Measurements from ENCODE around the gene GRK1. TPM values are rescaled to one million over a fixed set of nuclear protein-coding genes. Genes with fewer than 3 reads are reported as not detected.

GRK1 gene
- total RNA-seq, 2 donors from 2014 or later: 0.10 TPM; not detected in 1

DNA sequence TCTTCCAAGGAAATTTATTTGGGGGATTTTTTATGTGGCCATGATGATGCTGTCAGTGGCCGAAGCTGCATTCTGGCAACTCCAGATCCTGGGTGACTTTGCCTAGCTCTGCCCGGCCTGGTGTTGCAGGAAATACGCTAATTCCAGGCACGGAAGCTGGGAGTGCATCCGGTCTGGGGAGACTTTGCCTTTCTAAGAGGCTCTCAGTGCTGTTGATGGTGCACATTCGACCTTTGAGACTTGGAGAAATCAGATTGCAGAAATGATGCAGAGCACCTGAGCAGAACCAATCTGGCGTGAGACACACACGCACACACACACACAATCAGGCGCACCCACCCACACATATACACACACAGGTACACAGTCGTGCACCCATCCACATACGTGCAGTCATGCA, 86.2 kb downstream of the GRK1 start:
- DNase-seq: no peak
- H3K27me3 ChIP-seq: no peaks in the 10 kb centered on the region
- no peaks in the 10 kb centered on the region for H3K36me3 ChIP-seq
- no peak overlapping the region for H3K27ac ChIP-seq
- TF ChIP-seq, protein P1, sequence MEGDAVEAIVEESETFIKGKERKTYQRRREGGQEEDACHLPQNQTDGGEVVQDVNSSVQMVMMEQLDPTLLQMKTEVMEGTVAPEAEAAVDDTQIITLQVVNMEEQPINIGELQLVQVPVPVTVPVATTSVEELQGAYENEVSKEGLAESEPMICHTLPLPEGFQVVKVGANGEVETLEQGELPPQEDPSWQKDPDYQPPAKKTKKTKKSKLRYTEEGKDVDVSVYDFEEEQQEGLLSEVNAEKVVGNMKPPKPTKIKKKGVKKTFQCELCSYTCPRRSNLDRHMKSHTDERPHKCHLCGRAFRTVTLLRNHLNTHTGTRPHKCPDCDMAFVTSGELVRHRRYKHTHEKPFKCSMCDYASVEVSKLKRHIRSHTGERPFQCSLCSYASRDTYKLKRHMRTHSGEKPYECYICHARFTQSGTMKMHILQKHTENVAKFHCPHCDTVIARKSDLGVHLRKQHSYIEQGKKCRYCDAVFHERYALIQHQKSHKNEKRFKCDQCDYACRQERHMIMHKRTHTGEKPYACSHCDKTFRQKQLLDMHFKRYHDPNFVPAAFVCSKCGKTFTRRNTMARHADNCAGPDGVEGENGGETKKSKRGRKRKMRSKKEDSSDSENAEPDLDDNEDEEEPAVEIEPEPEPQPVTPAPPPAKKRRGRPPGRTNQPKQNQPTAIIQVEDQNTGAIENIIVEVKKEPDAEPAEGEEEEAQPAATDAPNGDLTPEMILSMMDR (IDR thresholded peaks at IDR 0.05): no peak
- no peaks in the 10 kb centered on the region for H3K4me1 ChIP-seq
- intact Hi-C loops (cut with DNase I): no loop called here
- H3K9ac ChIP-seq (ENCODE audit: low read depth in 2 of 2, low read length in 2 of 2): no peak overlapping the region
- H3K9me3 ChIP-seq: no peaks in the 10 kb centered on the region
- H3K4me3 ChIP-seq: no peak overlapping the region

DNA sequence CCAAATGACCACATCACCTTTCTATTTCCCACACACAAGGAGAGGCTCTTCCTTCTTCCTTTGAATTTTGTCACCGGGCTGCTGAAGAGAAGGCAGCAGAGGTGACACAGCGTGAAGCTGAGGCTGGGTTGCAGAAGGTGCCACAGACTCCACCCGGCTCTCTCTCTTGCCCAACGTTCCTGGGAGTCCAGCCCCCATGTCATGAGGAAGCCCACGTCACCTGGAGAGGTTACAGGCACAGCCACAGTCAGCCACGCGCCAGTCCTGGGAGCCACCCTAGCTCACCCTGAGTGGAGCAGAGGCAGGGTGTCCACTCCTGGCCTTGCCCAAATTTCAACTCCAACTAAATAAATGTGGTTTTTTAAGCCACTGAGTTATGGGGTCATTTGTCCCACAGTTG, 87.2 kb downstream of the GRK1 start:
- DNase-seq: no peak
- no peak overlapping the region for H3K27ac ChIP-seq
- no peaks in the 10 kb centered on the region for H3K36me3 ChIP-seq
- no peak overlapping the region for H3K4me3 ChIP-seq
- H3K9me3 ChIP-seq: no peaks in the 10 kb centered on the region
- H3K27me3 ChIP-seq: no peaks in the 10 kb centered on the region
- intact Hi-C loops (cut with DNase I): no loop called here
- TF ChIP-seq, protein P1 (IDR thresholded peaks at IDR 0.05): no peak
- no peaks in the 10 kb centered on the region for H3K4me1 ChIP-seq
- H3K9ac ChIP-seq (ENCODE audit: low read depth in 2 of 2, low read length in 2 of 2): no peak overlapping the region

DNA sequence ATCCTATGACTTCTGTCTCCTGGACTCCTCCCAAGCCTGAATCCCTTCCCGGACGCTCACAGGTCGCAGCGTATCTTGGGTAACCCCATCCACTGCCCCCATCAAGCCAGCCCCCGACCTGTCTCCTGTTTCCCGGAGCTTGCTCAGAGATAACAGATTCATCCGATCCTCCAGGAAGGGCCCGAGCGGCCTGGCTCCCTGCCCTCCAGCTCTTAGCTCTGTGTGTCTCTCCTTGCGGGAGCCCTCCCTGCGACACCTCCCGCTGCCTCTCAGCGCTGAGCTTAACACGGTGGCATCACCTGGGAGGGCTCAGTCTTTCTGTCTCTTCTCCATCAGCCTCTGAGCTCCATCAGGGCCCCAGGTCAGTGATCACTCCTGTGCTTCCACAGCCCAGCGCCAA, 87.7 kb downstream of the GRK1 start:
- intact Hi-C loops (cut with DNase I): no loop called here
- DNase-seq: no peak
- Histone ChIP-seq H3K9me3 (no peaks in the 10 kb centered on the region), H3K27ac (no peak overlapping the region), H3K4me3 (no peak overlapping the region), H3K36me3 (no peaks in the 10 kb centered on the region), H3K4me1 (no peaks in the 10 kb centered on the region), H3K27me3 (peaks cover 2% of the 10 kb centered on the region), H3K9ac (ENCODE audit: low read depth in 2 of 2, low read length in 2 of 2) (no peak overlapping the region)
- TF ChIP-seq, protein P1 (IDR thresholded peaks at IDR 0.05): no peak

DNA sequence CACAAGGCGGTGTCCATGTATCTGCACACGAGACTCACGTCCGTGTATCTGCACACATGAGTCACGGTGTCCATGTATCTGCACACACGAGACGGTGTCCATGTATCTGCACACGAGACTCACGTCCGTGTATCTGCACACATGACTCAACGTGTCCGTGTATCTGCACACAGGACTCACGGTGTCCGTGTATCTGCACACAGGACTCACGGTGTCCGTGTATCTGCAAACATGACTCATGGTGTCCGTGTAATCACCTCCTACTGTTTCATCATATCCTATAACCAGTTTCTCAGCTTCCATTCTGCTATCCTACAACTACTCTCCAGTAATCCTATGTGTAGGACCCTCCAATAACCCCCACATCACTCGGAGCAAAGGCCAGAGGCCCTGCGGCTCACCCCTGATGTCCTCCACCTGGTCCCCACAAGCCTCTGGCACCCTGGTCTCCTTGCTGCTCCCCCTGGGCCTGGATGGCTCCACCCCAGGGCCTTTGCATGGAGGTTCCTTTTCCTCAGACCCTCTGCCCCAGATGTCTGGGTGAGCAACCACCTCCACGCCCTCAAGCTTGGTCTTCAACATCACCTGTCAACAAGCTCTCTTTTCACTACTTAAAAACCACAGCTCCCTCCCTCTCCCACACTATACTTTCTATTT, 89.5 kb downstream of the GRK1 start:
- TF ChIP-seq, protein P1 (IDR thresholded peaks at IDR 0.05): no peak
- intact Hi-C loops (cut with DNase I): no loop called here
- H3K4me3 ChIP-seq: no peak overlapping the region
- no peak overlapping the region for H3K27ac ChIP-seq
- no peak overlapping the region for H3K9ac ChIP-seq (ENCODE audit: low read depth in 2 of 2, low read length in 2 of 2)
- H3K36me3 ChIP-seq: no peaks in the 10 kb centered on the region
- no peaks in the 10 kb centered on the region for H3K9me3 ChIP-seq
- peaks cover 4% of the 10 kb centered on the region for H3K4me1 ChIP-seq
- DNase-seq: no peak
- H3K27me3 ChIP-seq: peaks cover 8% of the 10 kb centered on the region

DNA sequence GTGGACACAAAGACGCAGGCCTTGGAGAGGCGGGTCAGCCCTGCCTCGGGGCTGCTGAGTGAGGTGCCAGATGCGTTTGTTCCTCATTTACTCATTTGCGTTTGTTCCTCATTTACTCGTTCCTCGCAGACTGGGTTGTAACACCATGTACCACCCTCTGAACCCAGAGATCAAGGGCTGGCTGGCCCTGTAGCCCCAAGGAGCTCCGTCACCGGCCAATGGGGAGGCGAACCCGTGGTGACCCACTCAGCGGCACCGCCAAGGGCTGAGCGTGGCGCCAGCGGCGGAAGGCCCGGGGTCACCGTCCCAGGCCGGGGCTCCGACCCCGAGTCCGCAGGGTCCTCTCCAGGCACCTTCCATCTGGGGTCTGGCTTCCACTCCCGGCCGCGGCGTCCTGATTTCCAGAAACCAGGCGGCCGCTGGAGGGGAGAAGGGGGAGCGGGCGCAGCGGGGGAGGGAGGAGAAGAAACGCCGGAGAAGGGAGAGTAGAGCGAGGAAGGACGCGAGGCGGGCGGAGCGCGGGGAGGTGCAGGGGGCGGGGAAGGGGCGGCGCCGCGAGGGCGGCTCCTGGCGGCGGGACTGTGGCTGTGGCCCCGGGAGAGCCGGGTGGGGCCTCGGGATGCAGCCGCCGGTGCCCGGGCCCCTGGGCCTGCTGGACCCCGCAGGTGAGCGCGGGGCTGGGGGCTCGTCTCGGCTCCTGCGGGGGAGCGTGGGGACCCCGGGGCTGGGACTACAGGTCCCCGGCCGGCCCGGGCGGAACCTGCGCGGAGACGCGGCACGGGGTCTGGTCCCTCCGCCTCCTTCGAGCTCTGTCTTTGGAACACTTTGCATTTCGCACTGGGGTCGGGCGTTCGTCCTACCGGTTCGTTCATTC, 91.9 kb downstream of the GRK1 start, which contains the start of gene TMEM255B:
TSS of gene TMEM255B (plus strand) at position 576 of the 874 bp plus-strand sequence. CDS start at position 620, 44 bp downstream.
- Histone ChIP-seq H3K27me3 (peaks cover 8% of the 10 kb centered on the region), H3K4me3 (peak within 1 kb of the TSS; percentile 67), H3K9ac (ENCODE audit: low read depth in 2 of 2, low read length in 2 of 2) (peak within 1 kb of the TSS; percentile 71 to 84), H3K27ac (peak within 1 kb of the TSS; percentile 59), H3K9me3 (no peaks in the 10 kb centered on the region), H3K36me3 (no peaks in the 10 kb centered on the region), H3K4me1 (peaks cover 4% of the 10 kb centered on the region)
- TF ChIP-seq, protein P1 (IDR thresholded peaks at IDR 0.05): peak; percentile 44
- peak; percentile 92 for DNase-seq
- intact Hi-C loops (cut with DNase I): no loop called here
